22Rv1 (cell line): Measurements from ENCODE around the gene VWF.

Experiments
- ZFX ChIP-seq: fragments of 450-650 bp; IDR thresholded peaks from 2 replicates; pipeline ENCODE4 v1.6.1; 2017; ENCODE audit warnings: antibody characterized with exemption, borderline replicate concordance
- TF ChIP-seq, protein P1 (sequence below): fragments of 450-650 bp; IDR thresholded peaks from 2 replicates; pipeline ENCODE4 v1.5.1; 2017; ENCODE audit warnings: mild to moderate bottlenecking

DNA sequence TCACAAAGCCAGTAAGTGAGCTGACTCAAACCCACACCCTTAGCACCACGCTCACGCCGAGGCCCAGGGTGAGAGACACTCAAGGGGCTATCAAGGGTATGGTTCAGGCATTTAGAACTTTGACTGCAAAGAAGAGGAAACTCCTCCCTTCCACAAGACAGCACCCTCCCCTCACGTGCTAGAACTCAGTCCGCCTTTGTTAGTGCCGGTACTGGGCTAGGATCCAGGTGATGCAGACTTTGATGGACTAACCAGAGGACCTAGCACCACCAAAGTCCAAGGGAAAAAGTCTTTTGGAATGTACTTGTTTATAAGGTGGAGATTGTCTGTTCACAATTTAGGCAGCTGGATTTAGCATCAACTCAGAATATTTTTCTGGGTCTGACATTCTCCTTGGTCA lies 33.7 kb downstream of the VWF start:
- TF ChIP-seq, protein P1, sequence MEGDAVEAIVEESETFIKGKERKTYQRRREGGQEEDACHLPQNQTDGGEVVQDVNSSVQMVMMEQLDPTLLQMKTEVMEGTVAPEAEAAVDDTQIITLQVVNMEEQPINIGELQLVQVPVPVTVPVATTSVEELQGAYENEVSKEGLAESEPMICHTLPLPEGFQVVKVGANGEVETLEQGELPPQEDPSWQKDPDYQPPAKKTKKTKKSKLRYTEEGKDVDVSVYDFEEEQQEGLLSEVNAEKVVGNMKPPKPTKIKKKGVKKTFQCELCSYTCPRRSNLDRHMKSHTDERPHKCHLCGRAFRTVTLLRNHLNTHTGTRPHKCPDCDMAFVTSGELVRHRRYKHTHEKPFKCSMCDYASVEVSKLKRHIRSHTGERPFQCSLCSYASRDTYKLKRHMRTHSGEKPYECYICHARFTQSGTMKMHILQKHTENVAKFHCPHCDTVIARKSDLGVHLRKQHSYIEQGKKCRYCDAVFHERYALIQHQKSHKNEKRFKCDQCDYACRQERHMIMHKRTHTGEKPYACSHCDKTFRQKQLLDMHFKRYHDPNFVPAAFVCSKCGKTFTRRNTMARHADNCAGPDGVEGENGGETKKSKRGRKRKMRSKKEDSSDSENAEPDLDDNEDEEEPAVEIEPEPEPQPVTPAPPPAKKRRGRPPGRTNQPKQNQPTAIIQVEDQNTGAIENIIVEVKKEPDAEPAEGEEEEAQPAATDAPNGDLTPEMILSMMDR: no peak
- no peak for TF ChIP-seq ZFX
